Activated CD8-positive, alpha-beta T cell treated with anti-CD3 and anti-CD28 coated beads for 36 hours (primary cell): ENCODE results near the gene MYO15B. TPM values are rescaled to one million over a fixed set of nuclear protein-coding genes. Genes with fewer than 3 reads are reported as not detected.

Source experiments
- ATAC-seq: fragments of 200-7000 bp; cut with Tn5 transposase; one replicate; pipeline ENCODE4 v1.10.0; 2021; ENCODE audit warnings: mild to moderate bottlenecking, moderate library complexity
- CTCF ChIA-PET: fragments of 350-600 bp; sonication (Branson Sonifier 250); formaldehyde crosslinking; loops from one replicate; lab custom pipeline; 2021; ENCODE audit warnings: antibody characterized with exemption; lab: Charles Lee
- POLR2A ChIA-PET: fragments of 350-600 bp; sonication (Branson Sonifier 250); formaldehyde crosslinking; loops from one replicate; lab custom pipeline; 2021; ENCODE audit warnings: antibody characterized with exemption; lab: Charles Lee
- DNase-seq: peaks from one replicate; pipeline ENCODE4 v3.0.0-alpha.2; 2020
- H3K27ac Mint-ChIP-seq: one replicate; pipeline ENCODE4 v1.8.0; 2021; ENCODE audit warnings: mild to moderate bottlenecking, mixed read lengths
- H3K27me3 Mint-ChIP-seq: one replicate; pipeline ENCODE4 v1.8.0; 2021; ENCODE audit warnings: mixed read lengths
- H3K36me3 Mint-ChIP-seq: one replicate; pipeline ENCODE4 v1.8.0; 2021; ENCODE audit warnings: low read depth, mixed read lengths
- H3K4me1 Mint-ChIP-seq: one replicate; pipeline ENCODE4 v1.8.0; 2021; ENCODE audit warnings: low read depth, mixed read lengths
- H3K4me3 Mint-ChIP-seq: one replicate; pipeline ENCODE4 v1.8.0; 2021; ENCODE audit warnings: mild to moderate bottlenecking, moderate library complexity, mixed read lengths
- H3K9me3 Mint-ChIP-seq: one replicate; pipeline ENCODE4 v1.8.0; 2021; ENCODE audit warnings: mixed read lengths
- CTCF ChIP-seq: fragments of 200-600 bp; IDR thresholded peaks from one replicate; pipeline ENCODE4 v1.8.0; 2022; ENCODE audit warnings: antibody characterized with exemption, mild to moderate bottlenecking
- intact Hi-C: fragments of 100-400 bp; cut with micrococcal nuclease; formaldehyde crosslinking; loops from one replicate; pipeline ENCODE4 v1.10.0; 2022
- total RNA-seq, 2 experiments: library from RNA; stranded (reverse); gene quantifications; one replicate each; pipeline ENCODE4 v1.2.3, GENCODE V29; 2021

The MYO15B gene
- total RNA-seq, 2 experiments from 2014 or later: 24.9 to 28.7 TPM

GRCh38 chr17:75622771-75623273 lies 35.2 kb downstream of the MYO15B start:
- Mint-ChIP-seq H3K27me3 (no peaks in the 10 kb centered on the region), H3K4me3 (no peak overlapping the region), H3K4me1 (no peaks in the 10 kb centered on the region), H3K9me3 (no peaks in the 10 kb centered on the region), H3K36me3 (no peaks in the 10 kb centered on the region), H3K27ac (no peak overlapping the region)
- CTCF ChIA-PET: interaction anchor here (1.0 to 3.4 kb wide), 5 partner anchors 11 to 131 kb away, joined by 3 to 27 read pairs (median 6); partner anchors contain the start of gene SMIM5
- ATAC-seq (no peak), DNase-seq (no peak)
- intact Hi-C loops: no loop called here
- no peak for TF ChIP-seq CTCF
- POLR2A ChIA-PET: no interaction called here

GRCh38 chr17:75623386-75623785 lies 35.8 kb downstream of the MYO15B start:
- H3K36me3 Mint-ChIP-seq: no peaks in the 10 kb centered on the region
- ATAC-seq: no peak
- no peaks in the 10 kb centered on the region for H3K4me1 Mint-ChIP-seq
- no peaks in the 10 kb centered on the region for H3K27me3 Mint-ChIP-seq
- ChIA-PET POLR2A (interaction anchor here (0.7 kb wide), 1 partner anchor 10 kb away, joined by 3 read pairs; no protein-coding TSS in a partner anchor), CTCF (interaction anchor here (1.0 to 3.4 kb wide), 5 partner anchors 10 to 130 kb away, joined by 3 to 27 read pairs (median 6); partner anchors contain the start of gene SMIM5)
- H3K4me3 Mint-ChIP-seq: no peak overlapping the region
- TF ChIP-seq CTCF: no peak
- intact Hi-C loops: no loop called here
- H3K27ac Mint-ChIP-seq: no peak overlapping the region
- DNase-seq: no peak
- H3K9me3 Mint-ChIP-seq: no peaks in the 10 kb centered on the region

GRCh38 chr17:75624021-75624420 lies 36.4 kb downstream of the MYO15B start:
- no peaks in the 10 kb centered on the region for H3K9me3 Mint-ChIP-seq
- intact Hi-C loops: no loop called here
- H3K4me1 Mint-ChIP-seq: no peaks in the 10 kb centered on the region
- no peak overlapping the region for H3K4me3 Mint-ChIP-seq
- no peak overlapping the region for H3K27ac Mint-ChIP-seq
- TF ChIP-seq CTCF: no peak
- H3K27me3 Mint-ChIP-seq: no peaks in the 10 kb centered on the region
- ChIA-PET CTCF (interaction anchor here (1.1 to 3.4 kb wide), 6 partner anchors 9 to 346 kb away, joined by 3 to 27 read pairs (median 6); partner anchors contain the start of gene SMIM5), POLR2A (no interaction called here)
- ATAC-seq (no peak), DNase-seq (no peak)
- no peaks in the 10 kb centered on the region for H3K36me3 Mint-ChIP-seq

- no peaks in the 10 kb centered on the region for H3K4me1 Mint-ChIP-seq
- POLR2A ChIA-PET: interaction anchor here (0.8 to 1.4 kb wide), 3 partner anchors 9 to 104 kb away, joined by 3 read pairs; no protein-coding TSS in a partner anchor
- no peaks in the 10 kb centered on the region for H3K36me3 Mint-ChIP-seq
- no peak for TF ChIP-seq CTCF
- H3K27ac Mint-ChIP-seq: no peak overlapping the region
- intact Hi-C loops: no loop called here
- H3K9me3 Mint-ChIP-seq: no peaks in the 10 kb centered on the region
- H3K27me3 Mint-ChIP-seq: no peaks in the 10 kb centered on the region
- DNase-seq (no peak), ATAC-seq (no peak)
- CTCF ChIA-PET: interaction anchor here (0.8 to 3.4 kb wide), 9 partner anchors 8 to 347 kb away, joined by 3 to 27 read pairs (median 3); partner anchors contain the start of gene SMIM5
- no peak overlapping the region for H3K4me3 Mint-ChIP-seq
Observed at GRCh38 chr17:75624714-75625345, 37.2 kb downstream of the MYO15B start.
